OCI-LY1 (cell line): Measurements from ENCODE around the gene CNNM3.

Experiments
- H2AFZ ChIP-seq: fragments of 200-600 bp; sonication (generic), shearing (Covaris generic); 2 replicates; pipeline ENCODE4 v1.6.0; 2014; ENCODE audit warnings: antibody characterized with exemption, mild to moderate bottlenecking, low read length
- H3F3A ChIP-seq: fragments of 200-600 bp; sonication (generic), shearing (Covaris generic); 2 replicates; pipeline ENCODE4 v1.6.0; 2014; ENCODE audit warnings: mild to moderate bottlenecking, antibody characterized with exemption, low read length, moderate library complexity; ENCODE audit not compliant: insufficient read depth
- H3K27ac ChIP-seq: fragments of 200-600 bp; sonication (generic); 2 replicates; pipeline ENCODE4 v1.5.1; 2014; ENCODE audit warnings: low read length, mixed run types, mild to moderate bottlenecking, low read depth; ENCODE audit not compliant: poor library complexity, severe bottlenecking
- H3K27me3 ChIP-seq: fragments of 200-600 bp; sonication (generic); 2 replicates; pipeline ENCODE4 v1.6.0; 2014; ENCODE audit warnings: antibody characterized with exemption, mild to moderate bottlenecking, low read length, moderate library complexity; ENCODE audit not compliant: insufficient read depth
- H3K36me3 ChIP-seq: fragments of 200-600 bp; sonication (generic); 2 replicates; pipeline ENCODE4 v1.6.1; 2014; ENCODE audit warnings: mild to moderate bottlenecking, antibody characterized with exemption, low read length, moderate library complexity, mixed read lengths; ENCODE audit not compliant: insufficient read depth
- H3K4me1 ChIP-seq: fragments of 200-600 bp; sonication (generic); 2 replicates; pipeline ENCODE4 v1.5.1; 2014; ENCODE audit warnings: mild to moderate bottlenecking, low read length, moderate library complexity; ENCODE audit not compliant: insufficient read depth, severe bottlenecking
- H3K4me2 ChIP-seq: fragments of 200-600 bp; sonication (generic), shearing (Covaris generic); 2 replicates; pipeline ENCODE4 v1.6.1; 2014; ENCODE audit warnings: low read length
- H3K4me3 ChIP-seq: fragments of 200-600 bp; sonication (generic); 2 replicates; pipeline ENCODE4 v1.5.1; 2014; ENCODE audit warnings: low read length, low read depth, mild to moderate bottlenecking, mixed read lengths; ENCODE audit not compliant: poor library complexity, severe bottlenecking
- H3K79me2 ChIP-seq: fragments of 200-600 bp; shearing (Covaris generic); 2 replicates; pipeline ENCODE4 v1.6.1; 2016; ENCODE audit warnings: mixed run types, low read length, mixed read lengths; ENCODE audit not compliant: insufficient read depth
- H3K9ac ChIP-seq: fragments of 200-600 bp; sonication (generic), shearing (Covaris generic); 2 replicates; pipeline ENCODE4 v1.6.1; 2014; ENCODE audit warnings: mild to moderate bottlenecking, low read length, mixed read lengths
- H3K9me2 ChIP-seq: fragments of 200-600 bp; sonication (generic), shearing (Covaris generic); 2 replicates; pipeline ENCODE4 v1.6.1; 2014; ENCODE audit warnings: low read depth, mild to moderate bottlenecking, low read length, mixed read lengths
- H3K9me3 ChIP-seq: fragments of 200-600 bp; shearing (Covaris generic); 2 replicates; pipeline ENCODE4 v1.6.1; 2014; ENCODE audit warnings: low read length, mixed read lengths
- H4K20me1 ChIP-seq: fragments of 200-600 bp; sonication (generic), shearing (Covaris generic); 2 replicates; pipeline ENCODE4 v1.6.0; 2016; ENCODE audit warnings: mild to moderate bottlenecking, low read length; ENCODE audit not compliant: insufficient read depth
- CTCF ChIP-seq: fragments of 200-600 bp; sonication (generic), shearing (Covaris generic); IDR thresholded peaks from 2 replicates; pipeline ENCODE4 v1.5.1; 2017; ENCODE audit warnings: mild to moderate bottlenecking, antibody characterized with exemption, low read length, moderate library complexity, mixed read lengths
- EZH2 ChIP-seq: fragments of 200-600 bp; sonication (generic), shearing (Covaris generic); IDR thresholded peaks from 2 replicates; pipeline ENCODE4 v1.8.0; 2017; ENCODE audit warnings: borderline replicate concordance, mixed run types, mild to moderate bottlenecking, antibody characterized with exemption, low read length, moderate library complexity, mixed read lengths

Gene CNNM3

GRCh38 chr2:96772903-96773671, 43.0 kb upstream of the CNNM3 start:
- no peaks in the 10 kb centered on the region for H3K9me2 ChIP-seq
- no peaks in the 10 kb centered on the region for H3K36me3 ChIP-seq
- no peaks in the 10 kb centered on the region for H4K20me1 ChIP-seq
- H3F3A ChIP-seq: no peaks in the 10 kb centered on the region
- no peak for TF ChIP-seq EZH2
- H3K4me1 ChIP-seq: peaks cover 24% of the 10 kb centered on the region
- no peak overlapping the region for H2AFZ ChIP-seq
- H3K4me2 ChIP-seq: peak overlapping the region; percentile 25; the same call in 1 of the 2 replicates
- H3K27ac ChIP-seq: no peak overlapping the region
- H3K9me3 ChIP-seq: no peaks in the 10 kb centered on the region
- H3K9ac ChIP-seq: no peak overlapping the region
- no peaks in the 10 kb centered on the region for H3K27me3 ChIP-seq
- peak overlapping the region; percentile 15 for H3K4me3 ChIP-seq
- H3K79me2 ChIP-seq: no peaks in the 10 kb centered on the region

- TF ChIP-seq CTCF: no peak
- no peak for TF ChIP-seq EZH2
- Histone ChIP-seq H3K4me3 (peak overlapping the region; percentile 59), H3K36me3 (no peaks in the 10 kb centered on the region), H3K4me1 (peaks cover 18% of the 10 kb centered on the region), H3K9ac (peak overlapping the region; percentile 52), H3K27ac (no peak overlapping the region), H3K27me3 (no peaks in the 10 kb centered on the region), H2AFZ (peak overlapping the region; percentile 94), H3K9me2 (no peaks in the 10 kb centered on the region), H4K20me1 (no peaks in the 10 kb centered on the region), H3K4me2 (peak overlapping the region; percentile 89), H3F3A (no peaks in the 10 kb centered on the region), H3K79me2 (no peaks in the 10 kb centered on the region), H3K9me3 (no peaks in the 10 kb centered on the region)
Observed at GRCh38 chr2:96773922-96774321, 42.1 kb upstream of the CNNM3 start.

GRCh38 chr2:96775160-96775559, 40.9 kb upstream of the CNNM3 start:
- H3K27me3 ChIP-seq: no peaks in the 10 kb centered on the region
- no peaks in the 10 kb centered on the region for H3K79me2 ChIP-seq
- no peak overlapping the region for H2AFZ ChIP-seq
- H3F3A ChIP-seq: no peaks in the 10 kb centered on the region
- no peak overlapping the region for H3K4me3 ChIP-seq
- peaks cover 18% of the 10 kb centered on the region for H3K4me1 ChIP-seq
- H3K4me2 ChIP-seq: no peak overlapping the region
- no peak overlapping the region for H3K27ac ChIP-seq
- no peaks in the 10 kb centered on the region for H3K36me3 ChIP-seq
- no peaks in the 10 kb centered on the region for H3K9me3 ChIP-seq
- H3K9ac ChIP-seq: no peak overlapping the region
- H4K20me1 ChIP-seq: no peaks in the 10 kb centered on the region
- H3K9me2 ChIP-seq: no peaks in the 10 kb centered on the region
- TF ChIP-seq EZH2 (no peak), CTCF (no peak)

- H3K27ac ChIP-seq: no peak overlapping the region
- H3K79me2 ChIP-seq: no peaks in the 10 kb centered on the region
- H3K9me2 ChIP-seq: no peaks in the 10 kb centered on the region
- H3K9me3 ChIP-seq: no peaks in the 10 kb centered on the region
- H3K9ac ChIP-seq: no peak overlapping the region
- H2AFZ ChIP-seq: no peak overlapping the region
- H3K27me3 ChIP-seq: no peaks in the 10 kb centered on the region
- H3K4me2 ChIP-seq: no peak overlapping the region
- H3F3A ChIP-seq: no peaks in the 10 kb centered on the region
- no peaks in the 10 kb centered on the region for H3K4me1 ChIP-seq
- TF ChIP-seq EZH2: no peak
- TF ChIP-seq CTCF: no peak
- H3K36me3 ChIP-seq: no peaks in the 10 kb centered on the region
- no peaks in the 10 kb centered on the region for H4K20me1 ChIP-seq
- no peak overlapping the region for H3K4me3 ChIP-seq
Observed at GRCh38 chr2:96783388-96783787, 32.7 kb upstream of the CNNM3 start.
